ENCODE data around the gene TBC1D13. TPM values are rescaled to one million over a fixed set of nuclear protein-coding genes. Genes with fewer than 3 reads are reported as not detected.

The TBC1D13 gene
- total and polyA plus RNA-seq, 10 of the 15 experiments (the other 5 are each of a cell fraction or from before 2014, with no cell fraction given), result 3.0 to 23.1 (median 16.5) TPM

- no peak for TF ChIP-seq E4F1 (IDR thresholded peaks at IDR 0.05; ENCODE audit: borderline replicate concordance, partially characterized antibody)
- no peak for TF ChIP-seq PML (IDR thresholded peaks at IDR 0.05; ENCODE audit: low read length)
These were observed 32.9 kb downstream of the TBC1D13 start (continued) for GRCh38 chr9:128819716-128820664.

GRCh38 chr9:128820665-128821583 is 33.9 kb downstream of the TBC1D13 start:
- H3K36me3 ChIP-seq (ENCODE audit: control insufficient read depth in 2 of 2, insufficient read depth in 2 of 2, low read length in 1 of 2), result peaks cover 15 to 20% of the 10 kb centered on the region in 2 experiments; a peak in 3 of 4 replicates
- CTCF ChIA-PET, result interaction anchor here (1.2 kb wide), 1 partner anchor 107 kb away, joined by 3 read pairs; no protein-coding TSS in a partner anchor
- no peak for TF ChIP-seq ATF3 (IDR thresholded peaks at IDR 0.05; ENCODE audit: borderline replicate concordance, extremely low read depth, low read depth, low read length)
- no peak for TF ChIP-seq CUX1 (IDR thresholded peaks at IDR 0.05; ENCODE audit: insufficient replicate concordance, low read depth, low read length)
- TF ChIP-seq SKIL (IDR thresholded peaks at IDR 0.05; ENCODE audit: low read depth, poor library complexity, severe bottlenecking), result no peak

More at GRCh38 chr9:128820665-128821583, 33.9 kb downstream of the TBC1D13 start:
- no TSS peak for BruUV-seq (replicated peaks)
- H4K20me1 ChIP-seq (ENCODE audit: control insufficient read depth, insufficient read depth), result no peaks in the 10 kb centered on the region
- 79% methylated on average over 22 of the region's 24 CpGs for WGBS (ENCODE audit: insufficient coverage, insufficient replicate concordance, low lambda C conversion rate, missing lambda C conversion rate)
- SMC1A ChIA-PET (ENCODE audit: uncharacterized antibody, unreplicated experiment), result no interaction called here
- peaks cover 7% of the 10 kb centered on the region; the same call in 1 of the 2 replicates for H3K4me1 ChIP-seq (ENCODE audit: control insufficient read depth, insufficient read depth, low read length)
- RAD21 ChIA-PET (ENCODE audit: unreplicated experiment), result no interaction called here
- FAIRE-seq (no peak), ATAC-seq (no peak), DNase-seq (ENCODE audit: low read depth, low spot score) (no peak)
- H3K9ac ChIP-seq (ENCODE audit: control insufficient read depth, insufficient read depth, low read length), result no peak overlapping the region
- in situ Hi-C loops (cut with MboI) (no loop called here), intact Hi-C loops (cut with micrococcal nuclease; ENCODE audit: unreplicated experiment) (no loop called here)
- no peak overlapping the region for H3K4me2 ChIP-seq (ENCODE audit: control insufficient read depth, insufficient read depth)
- H3K79me2 ChIP-seq (ENCODE audit: control insufficient read depth, insufficient read depth, low read length), result peaks cover 3% of the 10 kb centered on the region; the same call in 1 of the 2 replicates
- H3K27ac ChIP-seq (ENCODE audit: control insufficient read depth, insufficient read depth), result no peak overlapping the region
- H3K9me3 ChIP-seq (replicated peaks; ENCODE audit: control insufficient read depth, insufficient read depth, low read length), result no peaks in the 10 kb centered on the region
- H3K27me3 ChIP-seq (replicated peaks in 1 of 2; ENCODE audit: control insufficient read depth in 2 of 2, insufficient read depth in 2 of 2, low read length in 1 of 2), result no peaks in the 10 kb centered on the region
- H3K4me3 ChIP-seq, result no peak overlapping the region
- no peak overlapping the region for H2AFZ ChIP-seq (ENCODE audit: control insufficient read depth, low read depth, low read length)
- POLR2A ChIA-PET, result no interaction called here
